GM18498 (cell line): ENCODE measurements around the gene TOLLIP.
"Not testable (repeated sequence)": the region's sequence is repeated elsewhere in the genome, so short reads cannot be mapped to it uniquely, and the experiment has no call there.

Source experiments
- ATAC-seq: cut with Tn5 transposase; IDR thresholded peaks from one replicate; pipeline ENCODE4 v1.9.1; 2021; ENCODE audit warnings: mild to moderate bottlenecking, moderate library complexity; ENCODE audit not compliant: unreplicated experiment

The TOLLIP gene

GRCh38 chr11:1267441-1268100, 41.9 kb downstream of the TOLLIP start:
- ATAC-seq, result no peak

GRCh38 chr11:1266976-1267375, 42.5 kb downstream of the TOLLIP start:
- not testable (repeated sequence) for ATAC-seq

GRCh38 chr11:1265480-1265879, 44.0 kb downstream of the TOLLIP start:
- ATAC-seq, result not testable (repeated sequence)

- ATAC-seq, result not testable (repeated sequence)
These were observed 45.0 kb downstream of the TOLLIP start for GRCh38 chr11:1264444-1264843.

- no peak for ATAC-seq
These were observed 46.4 kb downstream of the TOLLIP start for GRCh38 chr11:1263010-1263409.

- ATAC-seq, result peak; percentile 86
These were observed 47.0 kb downstream of the TOLLIP start for GRCh38 chr11:1262172-1263006.

GRCh38 chr11:1261241-1262071, 48.0 kb downstream of the TOLLIP start:
- no peak for ATAC-seq

GRCh38 chr11:1260620-1261019, 48.8 kb downstream of the TOLLIP start:
- no peak for ATAC-seq

GRCh38 chr11:1260023-1260501, 49.4 kb downstream of the TOLLIP start:
- no peak for ATAC-seq

GRCh38 chr11:1259561-1259960, 49.9 kb downstream of the TOLLIP start:
- ATAC-seq, result no peak

- no peak for ATAC-seq
These were observed 50.4 kb downstream of the TOLLIP start for GRCh38 chr11:1259076-1259461.

GRCh38 chr11:1258401-1259075, 50.9 kb downstream of the TOLLIP start:
- no peak for ATAC-seq

GRCh38 chr11:1257916-1258315, 51.5 kb downstream of the TOLLIP start:
- no peak for ATAC-seq

- ATAC-seq, result no peak
These were observed 52.1 kb downstream of the TOLLIP start for GRCh38 chr11:1257366-1257765.

- no peak for ATAC-seq
These were observed 53.0 kb downstream of the TOLLIP start for GRCh38 chr11:1256257-1257045.

- no peak for ATAC-seq
These were observed 54.3 kb downstream of the TOLLIP start for GRCh38 chr11:1255151-1255550.

- no peak for ATAC-seq
These were observed 54.7 kb downstream of the TOLLIP start for GRCh38 chr11:1254733-1255132.

- ATAC-seq, result no peak
These were observed 55.3 kb downstream of the TOLLIP start for GRCh38 chr11:1254086-1254648.

- ATAC-seq, result no peak
These were observed 56.3 kb downstream of the TOLLIP start for GRCh38 chr11:1253103-1253485.
